GM12878 (cell line): ENCODE measurements around the gene AP2B1. TPM values are rescaled to one million over a fixed set of nuclear protein-coding genes. Genes with fewer than 3 reads are reported as not detected.

Source experiments
- ATAC-seq: fragments of 200-7000 bp; cut with Tn5 transposase; 3 replicates; pipeline ENCODE4 v1.9.1; 2020; ENCODE audit warnings: mild to moderate bottlenecking, moderate library complexity
- BruUV-seq: library from RNA; stranded (reverse); fragments of 400-500 nt; replicated peaks from 2 replicates; lab custom pipeline; 2021; lab: Mats Ljungman, UMichigan
- CTCF ChIA-PET: fragments of 300-600 bp; sonication (Branson Sonifier 250); formaldehyde crosslinking; extraction: SDS; loops from one replicate; lab custom pipeline; 2021; ENCODE audit warnings: inconsistent platforms; lab: Yijun Ruan, JAX
- POLR2A ChIA-PET: fragments of 350-600 bp; formaldehyde crosslinking; extraction: SDS; loops from one replicate; lab custom pipeline; 2021; ENCODE audit warnings: inconsistent platforms; lab: Charles Lee
- RAD21 ChIA-PET: fragments of 300-600 bp; sonication (Branson Sonifier 250); formaldehyde crosslinking; loops from one replicate; lab custom pipeline; 2023; ENCODE audit warnings: antibody characterized with exemption; ENCODE audit not compliant: unreplicated experiment; lab: Charles Lee
- SMC1A ChIA-PET: fragments of 300-600 bp; sonication (Branson Sonifier 250); formaldehyde crosslinking; loops from one replicate; lab custom pipeline; 2023; ENCODE audit not compliant: unreplicated experiment, uncharacterized antibody; lab: Charles Lee
- DNase-seq: peaks from one replicate; pipeline ENCODE4 v3.0.0-alpha.2; 2011; ENCODE audit warnings: low read depth, low spot score
- FAIRE-seq: peaks from 3 replicates; lab custom pipeline; 2011; peaks lifted over from hg19 to GRCh38; lab: Jason Lieb, UNC
- H2AFZ ChIP-seq: 2 replicates; pipeline ENCODE4 v1.6.0; 2011; ENCODE audit warnings: low read depth, low read length, control low read depth; ENCODE audit not compliant: control insufficient read depth
- H3K27ac ChIP-seq: 2 replicates; pipeline ENCODE4 v1.5.1; 2011; ENCODE audit warnings: control low read depth; ENCODE audit not compliant: control insufficient read depth, insufficient read depth
- H3K27me3 ChIP-seq, 2 experiments: replicated peaks in 1 of 2; 2 replicates each; pipeline versions ENCODE4 v1.6.0 to v1.6.1; 2011; ENCODE audit warnings: low read length in 1 of 2; ENCODE audit not compliant: control insufficient read depth in 2 of 2, insufficient read depth in 2 of 2
- H3K36me3 ChIP-seq, 2 experiments: 2 replicates each; pipeline ENCODE4 v1.5.1; 2011; ENCODE audit warnings: low read length in 1 of 2; ENCODE audit not compliant: control insufficient read depth in 2 of 2, insufficient read depth in 2 of 2
- H3K4me1 ChIP-seq: 2 replicates; pipeline ENCODE4 v1.6.1; 2011; ENCODE audit warnings: mild to moderate bottlenecking, low read length, moderate library complexity, mixed read lengths; ENCODE audit not compliant: control insufficient read depth, insufficient read depth
- H3K4me2 ChIP-seq: 2 replicates; pipeline ENCODE4 v1.6.0; 2011; ENCODE audit warnings: control low read depth; ENCODE audit not compliant: control insufficient read depth, insufficient read depth
- H3K4me3 ChIP-seq: fragments of 200-600 bp; sonication (generic); 2 replicates; pipeline ENCODE4 v1.5.1; 2016
- H3K79me2 ChIP-seq: 2 replicates; pipeline ENCODE4 v1.6.0; 2011; ENCODE audit warnings: low read length; ENCODE audit not compliant: control insufficient read depth, insufficient read depth
- H3K9ac ChIP-seq: 2 replicates; pipeline ENCODE4 v1.8.0; 2011; ENCODE audit warnings: low read length, control low read depth, mixed read lengths; ENCODE audit not compliant: control insufficient read depth, insufficient read depth
- H3K9me3 ChIP-seq: replicated peaks from 3 replicates; pipeline ENCODE4 v1.5.1; 2011; ENCODE audit warnings: mild to moderate bottlenecking, low read length; ENCODE audit not compliant: control insufficient read depth, insufficient read depth
- H4K20me1 ChIP-seq: 2 replicates; pipeline ENCODE4 v1.6.0; 2011; ENCODE audit not compliant: control insufficient read depth, insufficient read depth
- CHD2 ChIP-seq: IDR thresholded peaks from 2 replicates; pipeline ENCODE4 v1.6.1; 2011; ENCODE audit warnings: low read depth, low read length, improper control_type of control experiment, borderline replicate concordance
- CUX1 ChIP-seq: IDR thresholded peaks from 2 replicates; pipeline ENCODE4 v1.6.1; 2012; ENCODE audit warnings: improper control_type of control experiment, low read depth, low read length; ENCODE audit not compliant: insufficient replicate concordance
- GABPA ChIP-seq: IDR thresholded peaks from 2 replicates; pipeline ENCODE4 v1.6.1; 2014; ENCODE audit warnings: antibody characterized with exemption, low read depth, mild to moderate bottlenecking, inconsistent platforms
- MYC ChIP-seq: IDR thresholded peaks from 2 replicates; pipeline ENCODE4 v1.6.1; 2011; ENCODE audit warnings: mild to moderate bottlenecking, low read length, moderate library complexity, inconsistent platforms; ENCODE audit not compliant: insufficient read depth, insufficient replicate concordance, insufficient read length, severe bottlenecking
- NFXL1 ChIP-seq: fragments of 450-650 bp; IDR thresholded peaks from 2 replicates; pipeline ENCODE4 v1.6.1; 2017; ENCODE audit warnings: antibody characterized with exemption, mild to moderate bottlenecking, borderline replicate concordance
- NFYA ChIP-seq: IDR thresholded peaks from 2 replicates; pipeline ENCODE4 v1.6.1; 2011; ENCODE audit warnings: low read depth, mild to moderate bottlenecking, low read length, improper control_type of control experiment, borderline replicate concordance
- NFYB ChIP-seq: IDR thresholded peaks from 2 replicates; pipeline ENCODE4 v1.6.1; 2011; ENCODE audit warnings: low read depth, mild to moderate bottlenecking, low read length, improper control_type of control experiment, moderate library complexity; ENCODE audit not compliant: insufficient read depth
- PKNOX1 ChIP-seq: fragments of 450-650 bp; IDR thresholded peaks from 2 replicates; pipeline ENCODE4 v1.6.1; 2016; ENCODE audit warnings: mild to moderate bottlenecking
- RCOR1 ChIP-seq: conservative IDR thresholded peaks from 2 replicates; pipeline ENCODE4 v1.6.1; 2012; ENCODE audit warnings: low read depth, low read length, improper control_type of control experiment
- SIN3A ChIP-seq: IDR thresholded peaks from 2 replicates; pipeline ENCODE4 v1.6.1; 2012; ENCODE audit warnings: low read depth, low read length, improper control_type of control experiment
- STAT1 ChIP-seq: fragments of 450-650 bp; conservative IDR thresholded peaks from 2 replicates; pipeline ENCODE4 v1.6.1; 2014; ENCODE audit warnings: antibody characterized with exemption, mild to moderate bottlenecking
- YY1 ChIP-seq: IDR thresholded peaks from 2 replicates; pipeline ENCODE4 v1.6.1; 2011; ENCODE audit warnings: low read depth, mild to moderate bottlenecking, low read length
- ZNF217 ChIP-seq: fragments of 450-650 bp; IDR thresholded peaks from 2 replicates; pipeline ENCODE4 v1.6.1; 2017; ENCODE audit warnings: antibody characterized with exemption, mild to moderate bottlenecking
- WGBS: methylation state at CpG from one replicate; pipeline ENCODE4 v1.1.6; 2016; ENCODE audit warnings: low lambda C conversion rate; ENCODE audit not compliant: insufficient replicate concordance, insufficient coverage; ENCODE audit errors: missing lambda C conversion rate; 5-methylcytosine and 5-hydroxymethylcytosine counted together
- in situ Hi-C: fragments of 300-500 bp; cut with MboI; formaldehyde crosslinking; loops from 9 replicates; pipeline ENCODE4 v1.14.3; 2018; ENCODE audit warnings: mixed read lengths
- intact Hi-C: fragments of 100-400 bp; cut with micrococcal nuclease; formaldehyde crosslinking; loops from one replicate; pipeline ENCODE4 v1.14.2; 2022; ENCODE audit not compliant: unreplicated experiment
- polyA plus RNA-seq, 11 experiments: library from polyadenylated mRNA; depleted of rRNA in 4 of 11; unstranded in 6 of 11; stranded (reverse) in 5 of 11; fragments of >200 nt; fragmentation: Nextera tagmentation in 4 of 11; fragmentation: Illumina TruSeq in 1 of 11; extraction: Ambion mirVana in 4 of 11; extraction: Trizol in 1 of 11; gene quantifications; 1 replicate in 1 of 11; 2 replicates in 10 of 11; pipeline versions ENCODE4 v1.2.1 to v1.2.3, GENCODE V29; 2011 to 2016; ENCODE audit warnings: inconsistent platforms in 2 of 11, missing spikeins in 2 of 11, low read depth in 1 of 11
- total RNA-seq, 4 experiments: library from RNA; depleted of rRNA in 3 of 4; stranded (reverse); fragments of >200 nt in 3 of 4; fragmentation: Illumina TruSeq in 1 of 4; extraction: Trizol in 1 of 4; gene quantifications; 2 replicates each; pipeline versions ENCODE4 v1.2.1 to v1.2.3, GENCODE V29; 2013 to 2021

Gene AP2B1
- total and polyA plus RNA-seq, 10 of the 15 experiments (the other 5 are each of a cell fraction or from before 2014, with no cell fraction given) = 18.6 to 112 (median 53.9) TPM

- TF ChIP-seq ZNF217 = no peak
- no peak for TF ChIP-seq MYC
- TF ChIP-seq SIN3A = no peak
- no peak for TF ChIP-seq GABPA
- TF ChIP-seq YY1 = no peak
- no peak for TF ChIP-seq PKNOX1
Measured at GRCh38 chr17:35709874-35710273, 122.8 kb downstream of the AP2B1 start (continued).

- TF ChIP-seq RCOR1 = no peak
- TF ChIP-seq NFYB = no peak
- TF ChIP-seq STAT1 = no peak
- no peak for TF ChIP-seq CUX1
- no peak for TF ChIP-seq NFXL1
- TF ChIP-seq CHD2 = no peak
- TF ChIP-seq NFYA = no peak
- FAIRE-seq = no peak
- no peak overlapping the region for H3K27ac ChIP-seq
- H2AFZ ChIP-seq = no peak overlapping the region
- ATAC-seq = no peak
- no peak overlapping the region for H3K4me2 ChIP-seq
- in situ Hi-C loops (no loop called here), intact Hi-C loops (no loop called here)
- H3K4me3 ChIP-seq = no peak overlapping the region
- 98% methylated on average over 2 of the region's 2 CpGs for WGBS
- no TSS peak for BruUV-seq
- peaks cover 3 to 26% of the 10 kb centered on the region in 2 experiments for H3K36me3 ChIP-seq
- RAD21 ChIA-PET = interaction anchor here (0.5 kb wide), 1 partner anchor 515 kb away, joined by 4 read pairs; no protein-coding TSS in a partner anchor
- no peak overlapping the region for H3K9ac ChIP-seq
- no peaks in the 10 kb centered on the region for H3K27me3 ChIP-seq
- SMC1A ChIA-PET = no interaction called here
- no peaks in the 10 kb centered on the region for H3K9me3 ChIP-seq
- POLR2A ChIA-PET = no interaction called here
- no peaks in the 10 kb centered on the region; the same call in 1 of the 2 replicates for H3K4me1 ChIP-seq
- CTCF ChIA-PET = interaction anchor here (0.6 kb wide), 1 partner anchor 32 kb away, joined by 3 read pairs; no protein-coding TSS in a partner anchor
- no peaks in the 10 kb centered on the region for H4K20me1 ChIP-seq
- DNase-seq = no peak
- H3K79me2 ChIP-seq = no peaks in the 10 kb centered on the region
Measured at GRCh38 chr17:35710950-35711349, 123.8 kb downstream of the AP2B1 start.
